ENCODE data around the gene MSH2. TPM values are rescaled to one million over a fixed set of nuclear protein-coding genes. Genes with fewer than 3 reads are reported as not detected.

MSH2 gene
- total RNA-seq, 1 experiment from 2014 or later = 8.7 TPM

DNA sequence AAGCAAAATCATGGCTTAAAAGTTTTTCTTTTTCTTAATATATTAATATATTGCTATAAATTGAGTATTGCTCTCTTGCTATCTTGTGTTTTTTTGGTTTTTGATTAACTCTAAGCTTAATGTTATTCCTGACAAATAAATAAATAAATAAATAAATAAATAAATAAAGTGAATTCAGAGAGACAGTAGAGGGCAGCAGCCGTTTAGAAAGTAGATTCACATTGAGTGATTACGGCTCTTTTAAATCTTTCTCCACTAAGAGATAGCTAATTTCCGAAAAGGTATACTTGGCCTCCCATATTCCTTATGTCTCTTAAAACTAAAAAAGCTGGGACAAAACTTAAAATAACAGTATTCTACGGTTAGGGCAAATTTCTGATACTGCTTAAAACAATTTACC, 34.3 kb downstream of the MSH2 start:
- peak; percentile 46 for DNase-seq (ENCODE audit: unreplicated experiment)
- intact Hi-C loops (cut with micrococcal nuclease) = loop anchor here (1.0 to 5.0 kb wide), 3 partner anchors 330 to 1150 kb away; no protein-coding TSS in a partner anchor
- CTCF ChIA-PET = interaction anchor here (0.6 to 8.9 kb wide), 55 partner anchors 9 to 1070 kb away, joined by 3 to 319 read pairs (median 4); no protein-coding TSS in a partner anchor
- Mint-ChIP-seq H3K36me3 (ENCODE audit: insufficient read depth, unreplicated experiment) (peaks cover 17% of the 10 kb centered on the region), H3K4me3 (ENCODE audit: unreplicated experiment) (no peak overlapping the region), H3K4me1 (ENCODE audit: insufficient read depth, unreplicated experiment) (no peaks in the 10 kb centered on the region), H3K27ac (ENCODE audit: low read depth, unreplicated experiment) (no peak overlapping the region), H3K27me3 (ENCODE audit: insufficient read depth, unreplicated experiment) (no peaks in the 10 kb centered on the region), H3K9me3 (ENCODE audit: unreplicated experiment) (no peaks in the 10 kb centered on the region)
- BruUV-seq (replicated peaks) = no TSS peak
- POLR2A ChIA-PET = interaction anchor here (0.6 to 1.5 kb wide), 5 partner anchors 25 to 345 kb away, joined by 3 to 15 read pairs (median 5); partner anchors contain the start of gene MSH6
- TF ChIP-seq, protein P1, sequence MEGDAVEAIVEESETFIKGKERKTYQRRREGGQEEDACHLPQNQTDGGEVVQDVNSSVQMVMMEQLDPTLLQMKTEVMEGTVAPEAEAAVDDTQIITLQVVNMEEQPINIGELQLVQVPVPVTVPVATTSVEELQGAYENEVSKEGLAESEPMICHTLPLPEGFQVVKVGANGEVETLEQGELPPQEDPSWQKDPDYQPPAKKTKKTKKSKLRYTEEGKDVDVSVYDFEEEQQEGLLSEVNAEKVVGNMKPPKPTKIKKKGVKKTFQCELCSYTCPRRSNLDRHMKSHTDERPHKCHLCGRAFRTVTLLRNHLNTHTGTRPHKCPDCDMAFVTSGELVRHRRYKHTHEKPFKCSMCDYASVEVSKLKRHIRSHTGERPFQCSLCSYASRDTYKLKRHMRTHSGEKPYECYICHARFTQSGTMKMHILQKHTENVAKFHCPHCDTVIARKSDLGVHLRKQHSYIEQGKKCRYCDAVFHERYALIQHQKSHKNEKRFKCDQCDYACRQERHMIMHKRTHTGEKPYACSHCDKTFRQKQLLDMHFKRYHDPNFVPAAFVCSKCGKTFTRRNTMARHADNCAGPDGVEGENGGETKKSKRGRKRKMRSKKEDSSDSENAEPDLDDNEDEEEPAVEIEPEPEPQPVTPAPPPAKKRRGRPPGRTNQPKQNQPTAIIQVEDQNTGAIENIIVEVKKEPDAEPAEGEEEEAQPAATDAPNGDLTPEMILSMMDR (IDR thresholded peaks at IDR 0.05; ENCODE audit: unreplicated experiment) = peak; percentile 60

DNA sequence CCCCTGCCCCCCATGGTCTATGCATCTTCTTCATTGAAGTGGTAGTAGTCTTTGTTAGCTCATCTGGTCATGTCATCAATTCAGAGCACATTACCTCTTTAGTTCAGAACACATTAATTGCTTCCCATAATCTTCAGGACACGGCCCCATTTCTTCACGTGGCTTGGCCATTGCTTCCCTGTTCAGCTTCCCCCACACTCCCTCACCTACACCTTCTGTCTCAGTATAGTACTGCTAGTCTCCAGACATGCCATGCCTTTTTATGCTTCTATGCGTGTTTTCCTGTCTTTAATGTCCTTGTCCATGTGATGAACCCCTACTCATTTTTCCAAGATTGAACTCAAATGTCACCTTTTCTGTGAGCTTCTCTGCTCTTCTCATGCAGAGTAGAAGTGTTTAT, 35.1 kb downstream of the MSH2 start:
- TF ChIP-seq, protein P1 (IDR thresholded peaks at IDR 0.05; ENCODE audit: unreplicated experiment) = no peak
- no peaks in the 10 kb centered on the region for H3K9me3 Mint-ChIP-seq (ENCODE audit: unreplicated experiment)
- H3K4me3 Mint-ChIP-seq (ENCODE audit: unreplicated experiment) = no peak overlapping the region
- no TSS peak for BruUV-seq (replicated peaks)
- intact Hi-C loops (cut with micrococcal nuclease) = loop anchor here (5.0 kb wide), 1 partner anchor 1149 kb away; no protein-coding TSS in a partner anchor
- H3K27ac Mint-ChIP-seq (ENCODE audit: low read depth, unreplicated experiment) = no peak overlapping the region
- CTCF ChIA-PET = interaction anchor here (0.6 to 8.9 kb wide), 30 partner anchors 8 to 982 kb away, joined by 3 to 319 read pairs (median 4); no protein-coding TSS in a partner anchor
- H3K4me1 Mint-ChIP-seq (ENCODE audit: insufficient read depth, unreplicated experiment) = no peaks in the 10 kb centered on the region
- no peaks in the 10 kb centered on the region for H3K27me3 Mint-ChIP-seq (ENCODE audit: insufficient read depth, unreplicated experiment)
- peaks cover 18% of the 10 kb centered on the region for H3K36me3 Mint-ChIP-seq (ENCODE audit: insufficient read depth, unreplicated experiment)
- no peak for DNase-seq (ENCODE audit: unreplicated experiment)
- POLR2A ChIA-PET = interaction anchor here (1.5 kb wide), 1 partner anchor 331 kb away, joined by 4 read pairs; no protein-coding TSS in a partner anchor

- TF ChIP-seq, protein P1 (IDR thresholded peaks at IDR 0.05; ENCODE audit: unreplicated experiment) = no peak
- H3K36me3 Mint-ChIP-seq (ENCODE audit: insufficient read depth, unreplicated experiment) = peaks cover 18% of the 10 kb centered on the region
- intact Hi-C loops (cut with micrococcal nuclease) = loop anchor here (5.0 kb wide), 1 partner anchor 1149 kb away; no protein-coding TSS in a partner anchor
- no peaks in the 10 kb centered on the region for H3K4me1 Mint-ChIP-seq (ENCODE audit: insufficient read depth, unreplicated experiment)
- POLR2A ChIA-PET = no interaction called here
- CTCF ChIA-PET = interaction anchor here (0.6 to 8.9 kb wide), 10 partner anchors 9 to 338 kb away, joined by 3 to 319 read pairs (median 8); no protein-coding TSS in a partner anchor
- no peak overlapping the region for H3K4me3 Mint-ChIP-seq (ENCODE audit: unreplicated experiment)
- H3K27ac Mint-ChIP-seq (ENCODE audit: low read depth, unreplicated experiment) = no peak overlapping the region
- H3K9me3 Mint-ChIP-seq (ENCODE audit: unreplicated experiment) = no peaks in the 10 kb centered on the region
- DNase-seq (ENCODE audit: unreplicated experiment) = no peak
- BruUV-seq (replicated peaks) = no TSS peak
- H3K27me3 Mint-ChIP-seq (ENCODE audit: insufficient read depth, unreplicated experiment) = no peaks in the 10 kb centered on the region
Observed at GRCh38 chr2:47438783-47439182, 35.8 kb downstream of the MSH2 start.

- TF ChIP-seq, protein P1 (IDR thresholded peaks at IDR 0.05; ENCODE audit: unreplicated experiment) = no peak
- intact Hi-C loops (cut with micrococcal nuclease) = no loop called here
- Mint-ChIP-seq H3K36me3 (ENCODE audit: insufficient read depth, unreplicated experiment) (peaks cover 19% of the 10 kb centered on the region), H3K27ac (ENCODE audit: low read depth, unreplicated experiment) (peak overlapping the region; percentile 55), H3K9me3 (ENCODE audit: unreplicated experiment) (no peaks in the 10 kb centered on the region), H3K4me1 (ENCODE audit: insufficient read depth, unreplicated experiment) (no peaks in the 10 kb centered on the region), H3K27me3 (ENCODE audit: insufficient read depth, unreplicated experiment) (no peaks in the 10 kb centered on the region), H3K4me3 (ENCODE audit: unreplicated experiment) (no peak overlapping the region)
- DNase-seq (ENCODE audit: unreplicated experiment) = no peak
- BruUV-seq (replicated peaks) = no TSS peak
- POLR2A ChIA-PET = no interaction called here
- CTCF ChIA-PET = interaction anchor here (1.8 kb wide), 1 partner anchor 316 kb away, joined by 8 read pairs; no protein-coding TSS in a partner anchor
Observed at GRCh38 chr2:47451790-47452189, 48.8 kb downstream of the MSH2 start.

All from MCF 10A (cell line).